ENCODE data around the gene NT5C.
"Not testable (repeated sequence)": the region's sequence is repeated elsewhere in the genome, so short reads cannot be mapped to it uniquely, and the experiment has no call there.

The NT5C gene

DNA sequence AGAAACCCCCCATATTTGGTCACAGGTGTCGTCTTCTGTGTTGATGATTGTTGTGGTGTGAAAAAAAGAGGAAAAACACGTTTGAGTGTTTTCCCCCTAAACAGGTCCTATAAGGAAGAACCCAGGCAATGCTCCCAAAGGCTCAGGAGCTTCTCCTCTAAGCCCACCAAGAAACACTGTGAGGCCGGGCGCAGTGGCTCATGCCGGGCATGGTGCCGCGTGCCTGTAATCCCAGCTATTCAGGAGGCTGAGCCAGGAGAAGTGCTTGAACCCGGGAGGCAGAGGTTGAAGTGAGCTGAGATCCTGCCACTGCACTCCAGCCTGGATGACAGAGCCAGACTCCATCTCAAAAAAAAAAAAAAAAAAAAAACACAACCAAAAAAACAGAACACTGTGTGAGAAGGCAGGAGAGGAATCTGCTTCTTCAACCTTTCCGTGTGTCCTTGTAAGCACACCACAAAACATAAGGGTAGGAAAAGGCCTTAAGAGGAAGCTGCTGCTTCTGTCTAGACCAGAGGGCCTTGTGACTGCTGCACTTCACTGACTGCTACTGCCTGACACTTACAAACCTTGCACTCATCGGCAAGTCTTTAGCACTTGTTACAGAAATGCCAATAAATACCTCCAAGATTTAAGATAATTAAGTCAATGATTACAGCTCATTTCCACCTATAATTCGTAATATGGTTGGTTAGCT lies 13.4 kb upstream of the NT5C start:
- DNase-seq (ENCODE audit: low spot score), result no peak

- DNase-seq (ENCODE audit: low spot score), result no peak
Measured at GRCh38 chr17:75142236-75142971, 10.9 kb upstream of the NT5C start.

- DNase-seq (ENCODE audit: low spot score), result no peak
Measured at GRCh38 chr17:75138519-75138918, 7.0 kb upstream of the NT5C start.

- not testable (repeated sequence) for DNase-seq (ENCODE audit: low spot score)
Measured at GRCh38 chr17:75137762-75138161, 6.2 kb upstream of the NT5C start.

- DNase-seq (ENCODE audit: low spot score), result no peak
Measured at GRCh38 chr17:75135946-75136345, 4.4 kb upstream of the NT5C start.

DNA sequence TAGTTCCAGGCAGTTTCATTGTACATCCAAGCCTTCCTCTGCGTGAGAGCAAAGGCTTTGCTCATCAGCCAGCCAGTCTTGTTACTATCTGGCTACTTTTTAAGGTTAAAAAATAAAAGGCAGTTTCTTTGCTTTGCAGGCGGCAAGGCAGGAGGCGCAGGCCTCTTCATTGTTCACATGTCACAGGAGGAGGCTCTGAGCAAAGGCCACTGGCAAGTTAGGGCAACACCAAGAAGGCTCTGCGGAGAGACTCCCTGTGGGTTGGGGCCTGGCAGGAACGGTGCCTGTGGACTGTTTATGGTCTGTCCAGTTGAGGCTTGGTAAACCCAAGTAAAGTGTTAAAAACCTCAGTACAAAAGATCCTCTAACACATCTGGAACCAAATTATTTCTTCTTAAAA lies 3.9 kb upstream of the NT5C start:
- DNase-seq (ENCODE audit: low spot score), result no peak

GRCh38 chr17:75133607-75134347 lies 2.2 kb upstream of the NT5C start:
- not testable (repeated sequence) for DNase-seq (ENCODE audit: low spot score)

- DNase-seq (ENCODE audit: low spot score), result no peak
Measured at GRCh38 chr17:75133001-75133400, 1.5 kb upstream of the NT5C start.

GRCh38 chr17:75132018-75133000 lies 767 bp upstream of the NT5C start:
- DNase-seq (ENCODE audit: low spot score), result not testable (repeated sequence)

DNA sequence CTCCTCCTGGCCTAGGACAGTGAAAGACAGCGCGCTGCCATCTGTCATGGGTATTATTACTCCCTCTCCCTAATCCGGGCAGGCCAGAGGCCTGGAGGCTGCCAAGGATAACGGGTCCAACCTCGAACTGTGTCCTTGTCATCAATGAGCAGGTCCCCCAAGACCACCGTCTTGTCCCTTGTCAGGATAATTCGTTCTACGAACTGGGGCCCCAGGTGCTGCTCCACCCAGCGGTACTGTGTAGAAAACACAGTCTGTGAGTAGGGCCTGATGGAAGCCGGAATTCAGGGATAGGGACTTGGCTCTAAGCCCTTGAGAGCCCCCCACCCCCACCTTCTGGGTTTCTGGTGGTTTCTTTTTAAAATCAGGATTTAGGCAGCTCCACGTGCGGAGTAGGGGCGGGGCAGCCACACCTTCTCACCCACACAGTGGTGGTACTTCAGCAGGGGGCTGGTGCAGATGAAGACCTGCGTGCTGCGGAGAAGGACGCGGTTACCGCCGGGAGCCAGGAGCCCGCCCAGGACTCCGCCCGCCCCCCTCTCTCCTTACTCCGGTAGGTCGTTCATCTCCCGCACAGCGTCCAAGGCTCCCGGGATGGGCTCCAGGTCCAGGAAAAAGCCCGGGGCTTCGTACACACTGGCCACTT lies 787 bp downstream of the NT5C start:
- peak; percentile 76 for DNase-seq (ENCODE audit: low spot score)

- DNase-seq (ENCODE audit: low spot score), result no peak
Measured at GRCh38 chr17:75130059-75130631, 1.4 kb downstream of the NT5C start.

- no peak for DNase-seq (ENCODE audit: low spot score)
Measured at GRCh38 chr17:75129576-75129975, 2.0 kb downstream of the NT5C start.

DNA sequence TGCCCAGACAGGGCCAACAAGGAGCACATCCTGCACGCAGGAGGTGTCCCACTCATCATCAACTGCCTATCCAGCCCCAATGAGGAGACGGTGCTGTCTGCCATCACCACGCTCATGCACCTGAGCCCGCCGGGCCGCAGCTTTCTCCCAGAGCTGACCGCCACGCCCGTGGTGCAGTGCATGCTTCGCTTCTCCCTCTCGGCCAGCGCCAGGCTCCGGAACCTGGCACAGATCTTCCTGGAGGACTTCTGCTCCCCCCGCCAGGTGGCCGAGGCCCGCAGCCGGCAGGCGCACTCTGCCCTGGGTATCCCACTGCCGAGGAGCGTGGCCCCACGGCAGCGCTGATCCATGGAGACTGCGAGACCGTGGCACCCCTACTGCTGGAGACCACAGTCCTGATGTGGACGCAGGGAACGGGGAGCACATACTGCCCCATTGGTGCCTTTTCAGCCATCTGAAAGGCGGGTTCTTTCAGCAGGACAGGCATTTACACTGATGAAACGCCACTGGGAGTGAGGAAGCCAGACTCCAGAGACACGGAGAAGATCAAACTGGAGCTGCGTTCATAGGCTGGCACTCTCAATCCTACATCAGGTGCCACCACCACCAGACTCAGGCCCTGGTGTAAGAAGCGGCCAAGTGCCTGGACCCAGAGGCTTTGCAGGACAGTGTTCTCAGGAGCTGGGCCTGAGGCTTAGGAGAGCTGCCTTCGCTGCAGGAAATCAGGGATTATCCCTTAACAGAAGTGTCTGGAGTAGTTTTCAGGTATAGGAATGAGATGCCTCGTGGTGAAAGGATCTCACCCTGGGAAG lies 2.6 kb downstream of the NT5C start:
- DNase-seq (ENCODE audit: low spot score), result no peak

- not testable (repeated sequence) for DNase-seq (ENCODE audit: low spot score)
Measured at GRCh38 chr17:75127936-75128335, 3.6 kb downstream of the NT5C start.

GRCh38 chr17:75126954-75127353 lies 4.6 kb downstream of the NT5C start:
- no peak for DNase-seq (ENCODE audit: low spot score)

DNA sequence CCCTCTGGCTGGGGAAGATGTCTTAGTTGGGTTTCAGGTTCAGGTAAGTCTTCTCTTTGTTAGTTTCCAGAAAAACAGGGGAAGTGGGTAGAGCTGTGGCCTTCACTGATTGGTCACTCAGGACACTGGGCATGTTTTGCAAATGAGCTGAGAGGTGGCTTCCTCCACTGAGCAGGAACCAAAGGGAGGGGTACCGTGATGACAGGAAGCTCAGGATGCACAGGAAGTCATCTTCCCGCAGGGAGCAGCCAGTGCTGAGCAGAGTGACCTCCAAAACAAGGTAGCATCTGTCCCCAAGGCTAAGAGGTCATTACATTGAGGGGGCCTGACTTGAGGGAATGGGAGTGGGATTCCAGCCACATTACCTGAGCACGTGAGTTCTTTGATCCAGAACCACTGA lies 5.6 kb downstream of the NT5C start:
- no peak for DNase-seq (ENCODE audit: low spot score)

GRCh38 chr17:75124819-75125162 lies 6.8 kb downstream of the NT5C start:
- no peak for DNase-seq (ENCODE audit: low spot score)

DNA sequence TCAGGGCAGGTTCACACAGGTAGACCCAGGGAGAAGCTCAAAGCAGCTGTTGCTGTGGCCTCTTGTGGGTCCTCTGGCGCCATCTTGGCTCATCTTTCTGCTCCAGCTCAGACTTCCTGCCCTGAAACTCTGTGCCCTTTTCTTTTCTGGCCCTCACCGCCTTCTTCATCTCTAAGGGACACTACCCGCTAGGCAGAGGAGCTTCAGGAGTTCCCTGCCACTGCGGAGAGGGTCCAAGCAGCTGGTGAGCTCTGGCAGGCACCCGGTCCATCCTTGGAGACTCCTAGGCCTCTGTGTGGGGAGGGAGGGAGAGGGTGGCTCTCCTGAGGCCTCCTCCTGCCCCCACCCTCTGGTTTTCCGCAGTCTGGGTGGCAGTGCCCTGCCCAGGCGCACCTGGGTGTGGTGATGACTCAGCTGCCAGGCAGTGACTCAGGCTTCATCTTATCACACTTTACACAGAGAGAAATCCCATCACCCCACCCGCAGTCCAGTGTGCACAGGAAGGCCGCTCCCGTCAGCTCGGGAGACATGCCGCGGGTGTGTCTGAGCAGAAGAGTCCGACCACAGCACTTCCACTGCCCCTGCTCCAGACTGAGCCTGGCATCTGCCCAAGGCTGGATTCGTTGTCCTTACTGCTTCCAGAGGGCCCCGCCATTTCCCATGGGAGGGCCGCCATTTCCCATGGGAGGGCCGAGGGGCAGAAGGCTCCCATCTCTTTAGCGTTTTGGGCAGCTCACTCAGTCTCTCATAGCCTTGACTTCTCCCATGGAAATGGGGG lies 7.3 kb downstream of the NT5C start:
- no peak for DNase-seq (ENCODE audit: low spot score)

- no peak for DNase-seq (ENCODE audit: low spot score)
Measured at GRCh38 chr17:75118307-75118706, 13.2 kb downstream of the NT5C start.
